ENCODE measurements around the gene PXT1. TPM values are rescaled to one million over a fixed set of nuclear protein-coding genes. Genes with fewer than 3 reads are reported as not detected.
"Not testable (repeated sequence)": the region's sequence is repeated elsewhere in the genome, so short reads cannot be mapped to it uniquely, and the experiment has no call there.

The PXT1 gene
- total RNA-seq, result not detected

GRCh38 chr6:36442671-36443470 is at the start of gene PXT1, which contains the start of gene KCTD20:
PXT1 (minus strand) TSS chr6:36442854; CDS start chr6:36426082, 16,772 bp downstream.
KCTD20 (plus strand) TSS chr6:36443000; CDS start chr6:36470098, 27,098 bp downstream.
- DNase-seq (ENCODE audit: low spot score), result peak; percentile 88

DNA sequence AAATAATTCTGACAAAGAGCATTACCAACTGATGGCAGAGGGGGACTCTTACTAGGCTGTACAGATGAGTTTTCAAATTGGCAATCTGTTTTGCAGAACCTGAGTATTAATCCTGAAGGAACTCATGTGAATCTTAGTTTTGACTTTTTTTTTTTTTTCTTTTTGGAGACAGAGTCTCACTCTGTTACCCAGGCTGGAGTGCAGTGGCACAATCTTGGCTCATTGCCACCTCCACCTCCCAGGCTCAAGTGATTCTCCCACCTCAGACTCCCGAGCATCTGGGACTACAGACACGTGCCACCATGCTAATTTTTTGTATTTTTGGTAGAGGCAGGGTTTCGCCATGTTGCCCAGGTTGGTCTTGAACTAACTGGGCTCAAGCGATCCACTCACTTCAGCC is 49.4 kb upstream of the PXT1 start:
- DNase-seq (ENCODE audit: low spot score), result no peak

DNA sequence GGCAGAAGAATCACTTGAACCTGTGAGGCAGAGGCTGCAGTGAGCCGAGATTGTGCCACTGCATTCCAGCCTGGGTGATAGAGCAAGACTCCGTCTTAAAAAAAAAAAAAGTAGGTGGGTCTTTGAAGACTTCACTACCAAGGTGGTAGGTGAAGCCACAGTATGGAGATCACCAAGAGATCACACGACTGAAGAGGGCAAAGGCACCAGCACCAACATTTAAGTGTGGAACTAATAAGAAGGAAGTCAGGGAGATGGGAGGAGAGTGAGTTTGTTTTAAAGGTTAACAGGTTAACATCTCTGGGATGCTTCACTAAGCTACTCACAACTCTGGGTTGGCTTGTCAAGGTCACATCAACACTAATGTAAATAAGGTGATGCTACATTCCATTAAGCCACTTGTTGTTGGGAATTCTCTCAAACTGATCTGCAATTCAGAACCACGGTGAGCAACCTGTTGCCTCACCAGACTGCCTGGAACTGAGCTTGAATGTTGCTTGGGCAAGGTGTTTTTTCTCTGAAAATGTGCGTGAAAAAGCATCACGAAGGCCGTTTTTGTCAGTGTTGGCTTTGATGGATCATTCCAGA is 48.8 kb upstream of the PXT1 start:
- DNase-seq (ENCODE audit: low spot score), result no peak

DNA sequence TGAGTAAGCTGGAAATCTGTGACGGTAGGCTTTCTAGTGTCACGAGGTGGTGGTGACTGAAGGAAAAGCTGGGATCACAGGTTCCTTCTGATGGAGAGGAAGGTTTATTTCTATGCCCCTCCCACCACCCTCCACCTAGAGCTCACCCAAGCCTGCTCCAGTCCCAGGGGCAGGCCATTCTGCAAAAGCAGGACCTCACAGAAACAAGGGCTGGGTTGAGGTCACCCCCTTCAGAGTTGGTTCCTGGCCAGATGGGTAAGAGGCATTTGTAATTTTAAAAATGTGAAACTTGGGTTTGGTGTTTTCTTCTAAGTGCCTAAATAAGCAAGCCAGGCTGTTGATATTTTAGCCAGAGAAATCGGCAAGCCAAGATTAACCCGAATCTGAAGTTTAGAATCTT is 46.8 kb upstream of the PXT1 start:
- no peak for DNase-seq (ENCODE audit: low spot score)

- no peak for DNase-seq (ENCODE audit: low spot score)
These were observed 45.6 kb upstream of the PXT1 start for GRCh38 chr6:36488221-36488620.

DNA sequence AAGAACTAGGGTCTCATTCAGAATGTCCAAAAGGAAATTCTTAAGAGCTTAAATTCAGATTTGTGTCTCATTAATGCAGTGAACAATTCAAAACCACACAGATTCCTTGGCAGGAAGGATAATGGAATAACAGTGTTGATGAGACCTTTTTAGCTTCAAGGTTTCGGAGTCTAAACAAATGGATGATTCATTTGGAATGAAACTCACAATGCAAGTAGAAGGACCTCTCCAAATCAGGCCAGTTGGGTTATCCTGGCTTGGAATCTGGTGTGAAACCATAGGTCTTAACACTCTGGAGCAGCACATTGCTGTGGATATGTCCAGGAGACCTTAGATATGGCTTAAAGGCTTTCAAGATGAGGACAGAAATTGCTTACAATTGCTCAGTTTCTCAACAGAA is 45.0 kb upstream of the PXT1 start:
- DNase-seq (ENCODE audit: low spot score), result no peak

DNA sequence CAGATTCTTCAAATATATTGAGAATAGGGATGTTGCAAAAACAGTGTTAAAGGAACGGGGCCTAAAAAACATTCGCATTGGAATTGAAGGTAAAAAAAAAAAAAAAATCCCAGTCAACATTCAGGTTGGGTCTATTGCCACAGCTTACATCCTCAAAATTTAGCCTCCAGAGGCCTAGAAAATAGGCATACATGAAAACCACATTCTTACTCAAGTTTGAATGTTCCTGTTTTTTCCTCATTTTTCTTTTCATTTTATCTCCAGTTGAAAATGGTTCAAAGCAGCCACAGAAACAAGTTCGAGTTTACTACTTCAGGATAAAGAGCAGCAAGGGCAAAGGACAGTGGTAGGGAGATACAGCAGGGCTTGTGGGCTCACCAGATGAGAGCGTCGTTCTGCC is 42.1 kb upstream of the PXT1 start:
- no peak for DNase-seq (ENCODE audit: low spot score)

DNA sequence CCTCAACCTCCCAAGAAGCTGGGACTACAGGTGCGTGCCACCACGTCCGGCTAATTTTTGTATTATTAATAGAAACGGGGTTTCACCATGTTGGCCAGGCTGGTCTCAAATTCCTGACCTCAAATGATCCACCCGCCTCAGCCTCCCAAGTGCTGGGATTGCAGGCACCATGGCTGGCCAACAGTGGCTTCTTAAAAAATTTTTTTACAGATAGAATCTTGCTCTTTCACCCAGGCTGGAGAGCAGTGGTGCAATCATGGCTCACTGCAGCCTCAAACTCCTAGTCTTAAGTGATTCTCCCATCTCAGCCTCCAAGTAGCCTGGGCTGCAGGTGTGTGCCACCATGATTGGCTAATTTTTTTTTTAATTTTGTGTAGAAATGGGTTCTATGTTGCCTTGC is 40.7 kb upstream of the PXT1 start:
- DNase-seq (ENCODE audit: low spot score), result not testable (repeated sequence)

DNA sequence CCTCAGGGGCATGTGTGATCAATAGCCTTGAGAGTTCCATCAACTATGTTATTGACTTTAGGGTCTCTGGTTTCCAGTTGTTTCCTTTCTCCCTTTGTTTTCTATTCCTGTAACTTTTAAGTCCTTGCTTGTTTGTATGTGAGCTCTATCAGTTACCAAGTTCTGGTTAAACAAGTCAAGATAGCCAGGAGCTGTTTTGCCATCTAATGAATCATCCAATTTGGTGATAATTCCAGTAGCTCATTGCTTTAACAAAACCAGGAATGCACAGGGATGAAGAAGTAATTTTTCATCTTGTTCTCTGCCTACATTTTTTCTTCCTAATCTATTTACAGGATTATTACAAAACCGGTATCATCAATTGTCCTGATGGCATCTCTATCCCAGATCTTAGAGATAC is 36.6 kb upstream of the PXT1 start:
- DNase-seq (ENCODE audit: low spot score), result no peak

- DNase-seq (ENCODE audit: low spot score), result no peak
These were observed 35.4 kb upstream of the PXT1 start for GRCh38 chr6:36478051-36478526.

- no peak for DNase-seq (ENCODE audit: low spot score)
These were observed 27.3 kb upstream of the PXT1 start for GRCh38 chr6:36469946-36470345.

GRCh38 chr6:36469148-36469661 is 26.6 kb upstream of the PXT1 start:
- no peak for DNase-seq (ENCODE audit: low spot score)

DNA sequence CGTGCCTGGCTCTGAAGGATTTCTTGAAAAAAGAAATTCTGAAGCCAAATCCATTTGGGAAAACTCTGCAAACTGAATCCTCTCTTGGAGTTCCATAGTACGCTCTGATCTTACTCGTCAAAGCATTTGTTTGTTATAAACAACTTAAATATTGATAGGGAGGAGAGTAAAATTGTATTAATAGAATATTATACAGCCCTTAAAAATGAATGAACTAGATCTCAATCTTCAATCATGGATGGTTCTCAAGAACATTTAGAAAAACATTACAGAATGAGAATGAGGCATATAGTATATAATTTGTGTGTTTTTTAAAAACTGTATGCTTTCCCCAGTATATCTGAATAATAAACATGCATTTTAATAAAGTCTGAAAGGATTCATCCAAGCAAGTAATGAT is 25.0 kb upstream of the PXT1 start:
- no peak for DNase-seq (ENCODE audit: low spot score)

- no peak for DNase-seq (ENCODE audit: low spot score)
These were observed 21.6 kb upstream of the PXT1 start for GRCh38 chr6:36464233-36464632.

DNA sequence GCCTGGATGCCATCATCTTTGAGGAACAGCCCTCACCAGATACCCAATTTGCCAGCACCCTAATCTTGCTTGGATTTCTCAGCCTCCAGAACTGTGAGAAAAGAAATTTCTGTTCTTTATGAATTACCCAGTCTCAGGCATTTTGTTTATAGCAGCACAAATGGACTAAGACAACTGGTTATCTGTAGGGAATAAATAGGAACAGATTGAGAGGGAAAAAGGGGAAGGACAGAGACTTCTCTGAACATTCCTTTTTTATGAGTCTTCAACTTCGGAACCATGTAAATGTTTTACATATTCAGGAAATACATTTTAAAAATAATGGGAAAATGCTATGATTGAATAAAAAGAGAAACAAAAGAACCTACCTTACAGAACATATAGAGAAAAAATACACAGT is 21.0 kb upstream of the PXT1 start:
- no peak for DNase-seq (ENCODE audit: low spot score)

- DNase-seq (ENCODE audit: low spot score), result no peak
These were observed 19.0 kb upstream of the PXT1 start for GRCh38 chr6:36461646-36462045.

DNA sequence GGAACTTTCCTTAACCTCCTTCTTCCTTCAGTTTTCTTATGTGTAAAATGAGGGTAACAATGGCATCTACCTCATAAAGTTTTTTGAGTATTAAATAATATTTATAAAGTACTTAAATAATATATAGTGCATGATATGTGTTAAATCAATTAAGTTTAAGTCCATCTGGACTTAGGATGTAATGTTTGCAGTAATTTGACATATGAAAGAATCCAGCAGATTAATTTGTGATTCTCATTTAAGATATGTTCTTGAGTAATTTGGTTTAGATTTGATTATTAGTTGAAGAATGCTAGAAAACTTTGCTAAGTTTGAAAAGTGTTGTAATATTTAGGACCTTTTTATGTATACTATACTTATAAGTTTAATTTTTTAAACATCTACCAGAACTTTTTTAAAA is 18.3 kb upstream of the PXT1 start:
- no peak for DNase-seq (ENCODE audit: low spot score)

DNA sequence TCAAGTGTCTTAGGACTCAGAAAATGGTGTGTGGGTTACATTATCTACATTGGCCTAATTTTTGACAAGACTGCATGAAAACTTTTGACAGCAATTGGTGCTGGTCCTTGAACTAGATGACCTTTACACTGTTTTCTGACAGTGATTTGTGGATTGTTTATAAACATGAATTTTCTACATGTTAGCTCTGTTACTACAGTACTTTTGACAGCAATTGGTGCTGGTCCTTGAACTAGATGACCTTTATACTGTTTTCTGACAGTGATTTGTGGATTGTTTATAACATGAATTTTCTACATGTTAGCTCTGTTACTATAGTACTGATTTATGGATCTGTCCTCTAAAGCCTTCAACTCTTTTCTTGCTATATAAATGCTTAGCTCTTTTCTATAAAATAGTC is 16.8 kb upstream of the PXT1 start:
- DNase-seq (ENCODE audit: low spot score), result no peak

DNA sequence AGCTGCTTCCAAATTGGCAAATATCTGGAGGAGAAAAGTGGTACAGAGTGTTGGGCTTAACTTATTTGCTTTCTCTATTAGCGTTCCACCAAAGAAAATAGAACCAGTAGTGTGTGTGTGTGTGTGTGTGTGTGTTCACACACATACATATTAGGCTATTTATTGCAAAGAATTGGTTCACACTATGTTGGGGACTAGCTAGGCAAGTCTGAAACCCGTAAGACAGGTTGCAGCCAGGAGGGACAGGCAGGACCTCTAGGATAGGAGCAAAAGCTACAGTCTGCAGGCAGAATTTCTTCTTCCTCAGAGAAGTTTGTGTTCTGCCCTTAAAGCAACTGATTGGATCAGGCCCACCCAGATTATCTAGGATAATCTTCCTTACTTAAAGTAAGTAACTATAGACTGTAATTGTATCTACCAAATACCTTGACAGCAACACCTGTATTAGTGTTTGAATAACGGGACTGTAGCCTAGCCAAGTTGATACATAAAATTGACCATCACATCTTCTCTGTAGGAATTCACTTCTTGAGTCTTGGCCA is 12.9 kb upstream of the PXT1 start:
- DNase-seq (ENCODE audit: low spot score), result no peak

DNA sequence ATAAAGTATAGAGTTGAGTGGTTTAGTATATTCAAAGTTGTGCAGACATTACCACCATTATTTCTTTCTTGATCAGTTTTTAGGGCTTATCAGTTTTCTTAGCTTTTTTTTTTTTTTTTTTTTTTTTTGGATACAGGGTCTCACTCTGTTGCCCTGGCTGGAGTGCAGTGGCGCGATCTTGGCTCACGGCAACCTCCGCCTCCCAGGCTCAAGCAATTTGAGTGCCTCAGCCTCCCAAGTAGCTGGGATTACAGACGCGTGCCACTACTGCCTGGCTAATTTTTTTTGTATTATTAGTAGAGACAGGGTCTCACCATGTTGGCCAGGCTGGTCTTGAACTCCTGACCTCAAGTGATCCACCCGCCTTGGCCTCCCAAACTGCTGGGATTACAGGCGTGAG is 10.2 kb upstream of the PXT1 start:
- DNase-seq (ENCODE audit: low spot score), result not testable (repeated sequence)

DNA sequence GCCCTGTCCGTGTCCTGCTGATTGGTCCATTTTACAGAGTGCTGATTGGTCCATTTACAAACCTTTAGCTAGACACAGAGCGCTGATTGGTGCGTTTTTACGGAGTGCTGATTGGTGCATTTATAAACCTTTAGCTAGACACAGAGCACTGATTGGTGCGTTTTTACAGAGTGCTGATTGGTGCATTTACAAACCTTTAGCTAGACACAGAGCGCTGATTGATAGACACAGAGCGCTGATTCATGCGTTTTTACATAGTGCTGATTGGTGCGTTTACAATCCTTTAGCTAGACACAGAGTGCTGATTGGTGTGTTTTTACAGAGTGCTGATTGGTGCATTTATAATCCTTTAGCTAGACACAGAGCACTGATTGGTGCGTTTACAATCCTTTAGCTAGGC is 6.5 kb upstream of the PXT1 start:
- DNase-seq (ENCODE audit: low spot score), result not testable (repeated sequence)

DNA sequence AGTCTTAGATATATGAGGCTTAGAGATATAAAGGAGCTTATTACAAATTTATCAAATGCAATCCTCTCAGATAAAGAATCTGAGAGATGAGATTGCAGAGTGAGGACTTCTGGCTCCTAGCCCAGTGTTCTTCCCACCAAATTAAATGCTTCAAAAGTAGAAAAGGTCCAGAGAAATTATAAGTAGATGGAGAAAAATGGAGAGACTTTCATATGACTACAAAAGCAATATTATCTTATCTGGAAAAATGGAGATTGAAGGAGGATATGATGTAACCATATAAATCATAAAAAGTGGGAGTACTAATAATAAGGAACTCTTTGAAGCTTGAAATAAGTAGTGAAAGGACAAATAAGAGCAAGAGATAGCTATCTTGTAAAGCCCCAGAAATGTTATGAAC is 3.0 kb upstream of the PXT1 start:
- DNase-seq (ENCODE audit: low spot score), result no peak

GRCh38 chr6:36444470-36444869 is 1.8 kb upstream of the PXT1 start:
- DNase-seq (ENCODE audit: low spot score), result no peak

Measured in mucosa of gallbladder (tissue), 1 donor.